Tibial nerve (tissue), 4 donors: ENCODE measurements around the gene CAMK2B. TPM values are rescaled to one million over a fixed set of nuclear protein-coding genes. Genes with fewer than 3 reads are reported as not detected.
A peak's percentile ranks its signal among the peaks of the same experiment; 100 is the strongest.

Experiments used
- DNase-seq, 2 donors: peaks; one replicate each; pipeline ENCODE4 v3.0.0-alpha.2; 2019; ENCODE audit warnings: low spot score in 2 of 2
- H3K27ac ChIP-seq, 4 donors: fragments of 200-600 bp; sonication (generic) in 3 of 4; one replicate each; pipeline ENCODE4 v1.5.1; 2017 to 2019; ENCODE audit warnings: mild to moderate bottlenecking in 1 of 4
- H3K27me3 ChIP-seq, 2 donors: fragments of 200-600 bp; sonication (generic) in 1 of 2; one replicate each; pipeline versions ENCODE4 v1.5.1 to v1.6.0; 2017 to 2019
- H3K36me3 ChIP-seq, 3 donors: fragments of 200-600 bp; sonication (generic); one replicate each; pipeline ENCODE4 v1.5.1; 2018 to 2019
- H3K4me1 ChIP-seq, 4 donors: fragments of 200-600 bp; sonication (generic) in 3 of 4; one replicate each; pipeline ENCODE4 v1.5.1; 2017 to 2019
- H3K4me3 ChIP-seq, 4 donors: fragments of 200-600 bp; sonication (generic) in 3 of 4; one replicate each; pipeline ENCODE4 v1.5.1; 2017 to 2019; ENCODE audit warnings: mild to moderate bottlenecking in 1 of 4, moderate library complexity in 1 of 4
- H3K9me3 ChIP-seq, 4 donors: fragments of 200-600 bp; sonication (generic) in 3 of 4; one replicate each; pipeline ENCODE4 v1.5.1; 2017 to 2019
- EP300 ChIP-seq, 2 donors: sonication (generic); formaldehyde crosslinking; IDR thresholded peaks; one replicate each; pipeline ENCODE4 v1.6.1; 2017; ENCODE audit warnings: antibody characterized with exemption in 2 of 2, mild to moderate bottlenecking in 1 of 2
- POLR2A ChIP-seq, 2 donors: fragments of 450-650 bp; IDR thresholded peaks; one replicate each; pipeline ENCODE4 v1.6.1; 2017; ENCODE audit warnings: antibody characterized with exemption in 2 of 2, mild to moderate bottlenecking in 2 of 2, moderate library complexity in 2 of 2
- WGBS, 2 donors: methylation state at CpG; one replicate each; pipeline ENCODE4 v1.1.5; 2018; 5-methylcytosine and 5-hydroxymethylcytosine counted together
- total RNA-seq, 4 donors: library from RNA; depleted of rRNA; stranded (reverse); fragments of >200 nt; gene quantifications; one replicate each; pipeline ENCODE4 v1.1.0, GENCODE V29; 2016
- TF ChIP-seq, protein P1 (sequence below), 5 experiments: fragments of 200-600 bp in 3 of 5; fragments of 450-650 bp in 2 of 5; sonication (generic) in 3 of 5; IDR thresholded peaks; one replicate each; pipeline ENCODE4 v1.5.1; 2016 to 2019; ENCODE audit warnings: antibody characterized with exemption in 5 of 5, mild to moderate bottlenecking in 3 of 5, moderate library complexity in 2 of 5

CAMK2B gene
- total RNA-seq = 10 to 100 TPM in 2 of 4 donors, 1 to 10 TPM in 2; 9.0 to 14.7 (median 10.9) TPM

DNA sequence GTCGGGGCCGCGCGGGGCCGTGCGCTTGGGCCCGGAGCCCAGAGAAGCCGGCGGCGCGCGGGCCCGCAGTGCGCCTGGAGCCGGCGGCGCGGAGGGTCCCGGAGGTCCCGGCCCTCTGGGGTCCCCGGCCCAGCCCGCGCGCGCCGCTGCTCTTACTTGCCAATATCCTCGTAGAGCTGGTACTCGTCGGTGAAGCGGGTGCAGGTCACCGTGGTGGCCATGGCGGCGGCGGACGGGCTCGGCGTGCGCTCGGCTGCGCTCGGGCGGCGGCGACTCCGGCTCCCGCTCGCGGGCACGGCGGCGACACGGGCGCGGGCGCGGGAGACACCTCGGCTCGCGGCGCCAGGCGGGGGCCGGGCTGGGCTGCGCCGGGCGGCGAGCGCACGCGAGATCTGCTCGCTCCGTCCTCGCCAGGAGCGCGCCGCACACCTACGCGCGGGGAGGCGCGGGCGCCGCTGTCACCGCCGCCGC is at the start of gene CAMK2B:
TSS of gene CAMK2B (minus strand) at position 394 of the 471 bp plus-strand sequence. CDS start at position 221, 173 bp downstream.
- TF ChIP-seq EP300 (IDR thresholded peaks at IDR 0.05) (no peak), POLR2A (IDR thresholded peaks at IDR 0.05) (no peak)
- TF ChIP-seq, protein P1, sequence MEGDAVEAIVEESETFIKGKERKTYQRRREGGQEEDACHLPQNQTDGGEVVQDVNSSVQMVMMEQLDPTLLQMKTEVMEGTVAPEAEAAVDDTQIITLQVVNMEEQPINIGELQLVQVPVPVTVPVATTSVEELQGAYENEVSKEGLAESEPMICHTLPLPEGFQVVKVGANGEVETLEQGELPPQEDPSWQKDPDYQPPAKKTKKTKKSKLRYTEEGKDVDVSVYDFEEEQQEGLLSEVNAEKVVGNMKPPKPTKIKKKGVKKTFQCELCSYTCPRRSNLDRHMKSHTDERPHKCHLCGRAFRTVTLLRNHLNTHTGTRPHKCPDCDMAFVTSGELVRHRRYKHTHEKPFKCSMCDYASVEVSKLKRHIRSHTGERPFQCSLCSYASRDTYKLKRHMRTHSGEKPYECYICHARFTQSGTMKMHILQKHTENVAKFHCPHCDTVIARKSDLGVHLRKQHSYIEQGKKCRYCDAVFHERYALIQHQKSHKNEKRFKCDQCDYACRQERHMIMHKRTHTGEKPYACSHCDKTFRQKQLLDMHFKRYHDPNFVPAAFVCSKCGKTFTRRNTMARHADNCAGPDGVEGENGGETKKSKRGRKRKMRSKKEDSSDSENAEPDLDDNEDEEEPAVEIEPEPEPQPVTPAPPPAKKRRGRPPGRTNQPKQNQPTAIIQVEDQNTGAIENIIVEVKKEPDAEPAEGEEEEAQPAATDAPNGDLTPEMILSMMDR (IDR thresholded peaks at IDR 0.05) = no peak
- peak within 1 kb of the TSS in 3 of 4 donors; percentile 51 to 79 (median 72) for H3K27ac ChIP-seq
- DNase-seq = no peak
- H3K27me3 ChIP-seq = peaks cover 0 to 29% of the 10 kb centered on the region in 2 donors
- no peaks in the 10 kb centered on the region for H3K36me3 ChIP-seq
- H3K4me1 ChIP-seq = peaks cover 0 to 14% (median 0%) of the 10 kb centered on the region in 4 donors
- peak within 1 kb of the TSS in 3 of 4 donors; percentile 12 to 52 (median 14) for H3K4me3 ChIP-seq
- no peaks in the 10 kb centered on the region for H3K9me3 ChIP-seq
- WGBS, 2 donors = 0% methylated on average over 18 to 23 of the region's 85 CpGs

DNA sequence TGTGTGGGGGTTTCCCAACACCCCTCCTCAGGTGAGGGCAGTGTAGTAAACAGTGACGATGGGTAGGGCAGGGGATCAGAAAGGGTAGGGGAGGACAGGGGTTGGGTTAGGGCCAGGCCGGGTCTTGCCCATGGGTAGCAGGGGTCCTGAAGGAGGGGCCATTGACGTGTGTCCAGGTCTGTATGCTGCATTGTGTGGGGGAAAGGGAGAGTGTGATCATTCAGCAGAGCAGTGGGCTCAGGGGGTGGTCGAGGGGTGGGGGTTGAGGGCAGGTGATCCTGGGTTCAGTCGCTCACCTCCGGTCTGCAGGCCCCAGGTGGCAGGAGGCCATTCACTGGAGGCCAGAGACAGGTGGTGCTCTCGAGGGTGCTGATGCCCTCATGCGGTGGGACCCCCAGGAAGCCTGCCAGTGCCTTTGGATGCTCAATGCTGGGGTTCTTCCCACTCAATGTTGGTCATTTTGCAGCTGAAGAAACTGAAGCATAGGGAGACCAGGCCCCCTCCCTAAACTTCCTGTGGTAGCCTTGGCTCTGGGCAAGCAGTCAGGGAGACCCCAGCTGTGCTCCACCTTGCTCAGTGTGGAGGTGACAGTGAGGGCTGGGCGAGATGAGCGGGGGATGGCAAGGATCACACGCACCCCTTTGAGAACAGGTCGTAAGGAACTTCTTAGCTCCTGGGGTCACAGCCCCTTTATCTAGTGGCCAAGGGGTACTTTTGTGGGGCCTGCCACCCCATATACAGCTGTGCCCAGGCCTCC is 48.8 kb upstream of the CAMK2B start:
- WGBS, 2 donors = 60 to 70% methylated on average over 9 to 10 of the region's 12 CpGs
- TF ChIP-seq POLR2A (IDR thresholded peaks at IDR 0.05) (no peak), EP300 (IDR thresholded peaks at IDR 0.05) (no peak)
- TF ChIP-seq, protein P1 (IDR thresholded peaks at IDR 0.05) = no peak
- H3K27ac ChIP-seq = no peak overlapping the region
- no peaks in the 10 kb centered on the region for H3K36me3 ChIP-seq
- no peaks in the 10 kb centered on the region for H3K27me3 ChIP-seq
- H3K9me3 ChIP-seq = peaks cover 0 to 5% (median 0%) of the 10 kb centered on the region in 4 donors
- no peak for DNase-seq
- H3K4me1 ChIP-seq = peaks cover 0 to 16% (median 9%) of the 10 kb centered on the region in 4 donors
- H3K4me3 ChIP-seq = no peak overlapping the region

DNA sequence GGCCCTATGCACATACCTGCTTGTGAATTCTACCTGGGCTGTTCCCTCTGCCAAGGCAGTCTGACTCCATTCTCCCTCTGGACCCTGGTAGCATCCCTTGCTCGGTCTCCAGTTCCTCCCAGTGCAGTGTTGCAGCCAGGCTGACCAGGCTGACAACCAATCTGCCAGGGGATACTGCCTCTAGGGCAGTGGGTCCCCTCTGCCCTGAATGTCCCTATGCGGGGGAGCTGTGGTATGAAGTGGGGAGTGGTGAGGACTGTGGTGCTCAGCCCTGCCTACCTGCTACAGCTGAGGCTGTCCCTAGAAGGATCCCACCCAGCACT is 48.0 kb upstream of the CAMK2B start:
- H3K9me3 ChIP-seq = peaks cover 0 to 13% (median 0%) of the 10 kb centered on the region in 4 donors
- no peak for DNase-seq
- TF ChIP-seq POLR2A (IDR thresholded peaks at IDR 0.05) (no peak), EP300 (IDR thresholded peaks at IDR 0.05) (no peak)
- TF ChIP-seq, protein P1 (IDR thresholded peaks at IDR 0.05) = no peak
- no peak overlapping the region for H3K27ac ChIP-seq
- H3K27me3 ChIP-seq = no peaks in the 10 kb centered on the region
- H3K4me3 ChIP-seq = no peak overlapping the region
- peaks cover 0 to 10% (median 5%) of the 10 kb centered on the region in 4 donors for H3K4me1 ChIP-seq
- WGBS, 2 donors = 56 to 82% methylated on average over 2 of the region's 2 CpGs
- H3K36me3 ChIP-seq = no peaks in the 10 kb centered on the region

DNA sequence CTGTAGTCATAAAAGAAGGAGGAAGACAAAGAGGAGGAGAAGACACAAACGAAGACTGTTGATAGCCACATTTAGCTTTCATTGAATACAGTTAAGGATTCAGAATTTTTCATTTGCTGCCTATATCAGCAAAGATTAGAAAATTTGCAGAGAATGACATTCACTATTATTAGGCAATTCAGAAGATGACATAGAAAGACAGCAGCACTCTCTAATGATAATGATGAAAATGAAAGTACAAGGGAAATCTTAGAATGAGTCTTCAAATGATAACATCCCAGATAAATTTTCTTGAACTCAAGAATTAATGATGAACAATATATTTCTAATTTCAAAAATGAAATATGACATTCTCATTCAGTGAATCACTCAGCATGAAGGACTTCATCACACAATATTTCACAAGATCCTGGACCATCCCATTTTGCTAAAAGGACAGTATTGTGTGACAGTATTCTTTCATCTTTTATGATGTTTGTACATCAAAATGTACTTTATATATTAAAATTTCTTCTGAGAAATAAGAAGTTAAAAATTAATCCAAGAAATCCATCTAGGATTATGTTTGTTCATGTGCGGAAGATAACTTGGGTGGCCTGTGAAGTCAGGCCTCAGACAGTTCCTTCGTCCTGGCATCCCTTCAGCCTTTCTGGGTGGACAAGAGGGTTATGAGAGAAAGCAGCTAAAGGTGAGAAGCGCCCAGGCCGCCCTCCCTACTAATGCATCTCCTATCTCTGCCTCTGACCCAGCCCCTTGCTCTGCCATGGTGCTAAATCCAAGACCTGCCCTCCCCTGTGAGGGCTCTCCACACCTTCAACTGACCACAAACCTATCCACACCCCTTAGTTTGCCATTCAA is 47.4 kb upstream of the CAMK2B start:
- H3K36me3 ChIP-seq = no peaks in the 10 kb centered on the region
- H3K4me3 ChIP-seq = no peak overlapping the region
- DNase-seq = no peak
- H3K4me1 ChIP-seq = peaks cover 0 to 4% (median 2%) of the 10 kb centered on the region in 4 donors
- H3K27me3 ChIP-seq = peaks cover 0 to 4% of the 10 kb centered on the region in 2 donors
- 67 to 79% methylated on average over 5 of the region's 5 CpGs for WGBS, 2 donors
- H3K27ac ChIP-seq = no peak overlapping the region
- peaks cover 0 to 14% (median 0%) of the 10 kb centered on the region in 4 donors for H3K9me3 ChIP-seq
- TF ChIP-seq POLR2A (IDR thresholded peaks at IDR 0.05) (no peak), EP300 (IDR thresholded peaks at IDR 0.05) (no peak)
- TF ChIP-seq, protein P1 (IDR thresholded peaks at IDR 0.05) = no peak
